Neural cell (in vitro differentiated cells): ENCODE results near the gene GSTM1.

Experiments used
- CTCF ChIP-seq: fragments of 450-650 bp; IDR thresholded peaks from 2 replicates; pipeline ENCODE4 v1.5.1; 2014; ENCODE audit warnings: antibody characterized with exemption, mild to moderate bottlenecking, moderate library complexity; ENCODE audit not compliant: poor library complexity, severe bottlenecking
- EP300 ChIP-seq: fragments of 450-650 bp; conservative IDR thresholded peaks from 2 replicates; pipeline ENCODE4 v1.6.1; 2014; ENCODE audit warnings: antibody characterized with exemption, mild to moderate bottlenecking, moderate library complexity; ENCODE audit not compliant: poor library complexity, severe bottlenecking
- EZH2 ChIP-seq: fragments of 200-600, 300-800 bp; shearing (Covaris generic), sonication (generic); IDR thresholded peaks from 2 replicates; pipeline ENCODE4 v1.6.1; 2014; ENCODE audit warnings: antibody characterized with exemption, low read length, borderline replicate concordance, mild to moderate bottlenecking; ENCODE audit not compliant: insufficient read depth, poor library complexity, severe bottlenecking
- MXI1 ChIP-seq: fragments of 450-650 bp; conservative IDR thresholded peaks from 2 replicates; pipeline ENCODE4 v1.6.1; 2014; ENCODE audit warnings: antibody characterized with exemption, mild to moderate bottlenecking; ENCODE audit not compliant: poor library complexity, severe bottlenecking
- POLR2AphosphoS5 ChIP-seq: IDR thresholded peaks from 2 replicates; pipeline ENCODE4 v1.6.1; 2012
- RAD21 ChIP-seq: fragments of 450-650 bp; conservative IDR thresholded peaks from 2 replicates; pipeline ENCODE4 v1.6.1; 2014; ENCODE audit warnings: antibody characterized with exemption, mild to moderate bottlenecking, moderate library complexity
- SMC3 ChIP-seq: fragments of 450-650 bp; conservative IDR thresholded peaks from 2 replicates; pipeline ENCODE4 v1.6.1; 2014; ENCODE audit warnings: antibody characterized with exemption, mild to moderate bottlenecking, moderate library complexity; ENCODE audit not compliant: poor library complexity
- TAF1 ChIP-seq: IDR thresholded peaks from 2 replicates; pipeline ENCODE4 v1.6.1; 2012; ENCODE audit warnings: low read depth
- TF ChIP-seq, protein P1 (sequence below): IDR thresholded peaks from 2 replicates; pipeline ENCODE4 v1.6.1; 2012; ENCODE audit warnings: borderline replicate concordance

DNA sequence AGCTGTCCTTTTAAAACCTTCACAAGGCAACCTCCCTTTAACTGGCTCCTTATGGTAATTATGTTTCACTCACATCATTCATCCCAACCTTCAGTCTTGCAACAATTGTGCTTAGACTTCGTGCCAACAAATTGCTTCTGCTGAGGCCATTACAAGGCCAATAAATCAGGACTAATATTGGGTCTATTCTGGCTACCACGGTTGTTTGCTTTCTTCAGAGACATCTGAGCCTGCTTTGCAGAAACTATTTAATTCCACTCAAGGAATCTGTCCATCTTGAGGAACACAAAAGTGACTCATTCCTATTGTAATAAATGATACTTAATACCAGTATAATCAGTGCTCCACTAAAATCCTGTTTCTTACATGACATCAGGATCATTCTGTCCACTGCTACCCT is 34.3 kb upstream of the GSTM1 start:
- TF ChIP-seq CTCF = no peak
- no peak for TF ChIP-seq RAD21
- TF ChIP-seq POLR2AphosphoS5 = no peak
- TF ChIP-seq MXI1 = no peak
- no peak for TF ChIP-seq EP300
- TF ChIP-seq EZH2 = no peak
- no peak for TF ChIP-seq SMC3
- no peak for TF ChIP-seq TAF1
- TF ChIP-seq, protein P1, sequence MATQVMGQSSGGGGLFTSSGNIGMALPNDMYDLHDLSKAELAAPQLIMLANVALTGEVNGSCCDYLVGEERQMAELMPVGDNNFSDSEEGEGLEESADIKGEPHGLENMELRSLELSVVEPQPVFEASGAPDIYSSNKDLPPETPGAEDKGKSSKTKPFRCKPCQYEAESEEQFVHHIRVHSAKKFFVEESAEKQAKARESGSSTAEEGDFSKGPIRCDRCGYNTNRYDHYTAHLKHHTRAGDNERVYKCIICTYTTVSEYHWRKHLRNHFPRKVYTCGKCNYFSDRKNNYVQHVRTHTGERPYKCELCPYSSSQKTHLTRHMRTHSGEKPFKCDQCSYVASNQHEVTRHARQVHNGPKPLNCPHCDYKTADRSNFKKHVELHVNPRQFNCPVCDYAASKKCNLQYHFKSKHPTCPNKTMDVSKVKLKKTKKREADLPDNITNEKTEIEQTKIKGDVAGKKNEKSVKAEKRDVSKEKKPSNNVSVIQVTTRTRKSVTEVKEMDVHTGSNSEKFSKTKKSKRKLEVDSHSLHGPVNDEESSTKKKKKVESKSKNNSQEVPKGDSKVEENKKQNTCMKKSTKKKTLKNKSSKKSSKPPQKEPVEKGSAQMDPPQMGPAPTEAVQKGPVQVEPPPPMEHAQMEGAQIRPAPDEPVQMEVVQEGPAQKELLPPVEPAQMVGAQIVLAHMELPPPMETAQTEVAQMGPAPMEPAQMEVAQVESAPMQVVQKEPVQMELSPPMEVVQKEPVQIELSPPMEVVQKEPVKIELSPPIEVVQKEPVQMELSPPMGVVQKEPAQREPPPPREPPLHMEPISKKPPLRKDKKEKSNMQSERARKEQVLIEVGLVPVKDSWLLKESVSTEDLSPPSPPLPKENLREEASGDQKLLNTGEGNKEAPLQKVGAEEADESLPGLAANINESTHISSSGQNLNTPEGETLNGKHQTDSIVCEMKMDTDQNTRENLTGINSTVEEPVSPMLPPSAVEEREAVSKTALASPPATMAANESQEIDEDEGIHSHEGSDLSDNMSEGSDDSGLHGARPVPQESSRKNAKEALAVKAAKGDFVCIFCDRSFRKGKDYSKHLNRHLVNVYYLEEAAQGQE = no peak
